ENCODE measurements around the gene DYNLRB2.

DNA sequence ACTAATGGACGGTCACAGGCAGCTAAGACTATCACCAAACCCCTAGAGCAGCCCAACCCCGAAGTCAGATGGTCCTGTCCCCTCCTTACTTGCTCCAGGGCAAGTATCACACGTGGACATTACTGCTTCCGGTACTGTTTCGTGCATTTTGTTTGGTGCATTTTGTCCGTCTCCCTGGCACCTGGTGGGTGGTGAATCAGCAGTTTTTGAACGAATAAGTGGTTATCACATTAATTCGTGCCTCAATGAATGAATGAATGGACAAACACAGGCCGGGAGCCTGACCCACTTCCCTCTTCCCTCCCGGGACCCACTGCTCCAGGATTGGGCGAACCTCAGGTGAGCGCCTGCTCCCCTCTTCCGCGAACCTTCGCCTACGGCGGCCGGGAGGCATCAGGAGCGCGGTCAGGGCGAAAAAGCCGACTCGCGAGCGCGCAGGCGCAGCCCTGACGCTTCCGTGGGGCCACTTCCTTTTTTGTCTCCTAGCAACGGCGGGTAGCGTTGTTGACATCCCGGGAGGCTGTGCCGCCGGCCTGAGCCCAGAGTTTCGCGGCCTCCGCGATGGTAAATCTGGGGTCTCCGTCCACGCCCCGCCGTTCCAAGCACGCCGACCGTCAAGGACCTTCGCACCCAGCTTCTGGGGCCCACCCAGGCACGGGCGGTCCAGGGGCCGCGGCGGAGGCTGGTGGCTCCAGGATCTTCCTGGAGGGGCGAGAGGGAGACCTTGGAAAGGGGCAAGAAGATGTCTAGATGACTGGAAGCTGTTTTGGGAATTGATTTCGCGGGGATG is at the start of gene DYNLRB2:
- TF ChIP-seq, protein P1, sequence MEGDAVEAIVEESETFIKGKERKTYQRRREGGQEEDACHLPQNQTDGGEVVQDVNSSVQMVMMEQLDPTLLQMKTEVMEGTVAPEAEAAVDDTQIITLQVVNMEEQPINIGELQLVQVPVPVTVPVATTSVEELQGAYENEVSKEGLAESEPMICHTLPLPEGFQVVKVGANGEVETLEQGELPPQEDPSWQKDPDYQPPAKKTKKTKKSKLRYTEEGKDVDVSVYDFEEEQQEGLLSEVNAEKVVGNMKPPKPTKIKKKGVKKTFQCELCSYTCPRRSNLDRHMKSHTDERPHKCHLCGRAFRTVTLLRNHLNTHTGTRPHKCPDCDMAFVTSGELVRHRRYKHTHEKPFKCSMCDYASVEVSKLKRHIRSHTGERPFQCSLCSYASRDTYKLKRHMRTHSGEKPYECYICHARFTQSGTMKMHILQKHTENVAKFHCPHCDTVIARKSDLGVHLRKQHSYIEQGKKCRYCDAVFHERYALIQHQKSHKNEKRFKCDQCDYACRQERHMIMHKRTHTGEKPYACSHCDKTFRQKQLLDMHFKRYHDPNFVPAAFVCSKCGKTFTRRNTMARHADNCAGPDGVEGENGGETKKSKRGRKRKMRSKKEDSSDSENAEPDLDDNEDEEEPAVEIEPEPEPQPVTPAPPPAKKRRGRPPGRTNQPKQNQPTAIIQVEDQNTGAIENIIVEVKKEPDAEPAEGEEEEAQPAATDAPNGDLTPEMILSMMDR (IDR thresholded peaks at IDR 0.05; ENCODE audit: poor library complexity, severe bottlenecking), result no peak
- TF ChIP-seq EP300 (conservative IDR thresholded peaks at IDR 0.05; ENCODE audit: poor library complexity, severe bottlenecking), result peak; percentile 65
- TF ChIP-seq POLR2AphosphoS5 (IDR thresholded peaks at IDR 0.05), result peak; percentile 68
- peak; percentile 37 for TF ChIP-seq SMC3 (conservative IDR thresholded peaks at IDR 0.05; ENCODE audit: poor library complexity)
- TF ChIP-seq RAD21 (conservative IDR thresholded peaks at IDR 0.05), result peak; percentile 33
- TF ChIP-seq EZH2 (IDR thresholded peaks at IDR 0.05; ENCODE audit: borderline replicate concordance, insufficient read depth, low read length, poor library complexity, severe bottlenecking), result no peak
- TF ChIP-seq, protein P2, sequence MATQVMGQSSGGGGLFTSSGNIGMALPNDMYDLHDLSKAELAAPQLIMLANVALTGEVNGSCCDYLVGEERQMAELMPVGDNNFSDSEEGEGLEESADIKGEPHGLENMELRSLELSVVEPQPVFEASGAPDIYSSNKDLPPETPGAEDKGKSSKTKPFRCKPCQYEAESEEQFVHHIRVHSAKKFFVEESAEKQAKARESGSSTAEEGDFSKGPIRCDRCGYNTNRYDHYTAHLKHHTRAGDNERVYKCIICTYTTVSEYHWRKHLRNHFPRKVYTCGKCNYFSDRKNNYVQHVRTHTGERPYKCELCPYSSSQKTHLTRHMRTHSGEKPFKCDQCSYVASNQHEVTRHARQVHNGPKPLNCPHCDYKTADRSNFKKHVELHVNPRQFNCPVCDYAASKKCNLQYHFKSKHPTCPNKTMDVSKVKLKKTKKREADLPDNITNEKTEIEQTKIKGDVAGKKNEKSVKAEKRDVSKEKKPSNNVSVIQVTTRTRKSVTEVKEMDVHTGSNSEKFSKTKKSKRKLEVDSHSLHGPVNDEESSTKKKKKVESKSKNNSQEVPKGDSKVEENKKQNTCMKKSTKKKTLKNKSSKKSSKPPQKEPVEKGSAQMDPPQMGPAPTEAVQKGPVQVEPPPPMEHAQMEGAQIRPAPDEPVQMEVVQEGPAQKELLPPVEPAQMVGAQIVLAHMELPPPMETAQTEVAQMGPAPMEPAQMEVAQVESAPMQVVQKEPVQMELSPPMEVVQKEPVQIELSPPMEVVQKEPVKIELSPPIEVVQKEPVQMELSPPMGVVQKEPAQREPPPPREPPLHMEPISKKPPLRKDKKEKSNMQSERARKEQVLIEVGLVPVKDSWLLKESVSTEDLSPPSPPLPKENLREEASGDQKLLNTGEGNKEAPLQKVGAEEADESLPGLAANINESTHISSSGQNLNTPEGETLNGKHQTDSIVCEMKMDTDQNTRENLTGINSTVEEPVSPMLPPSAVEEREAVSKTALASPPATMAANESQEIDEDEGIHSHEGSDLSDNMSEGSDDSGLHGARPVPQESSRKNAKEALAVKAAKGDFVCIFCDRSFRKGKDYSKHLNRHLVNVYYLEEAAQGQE (IDR thresholded peaks at IDR 0.05; ENCODE audit: borderline replicate concordance), result peak; percentile 29
- TF ChIP-seq TAF1 (IDR thresholded peaks at IDR 0.05; ENCODE audit: low read depth), result no peak
- peak; percentile 86 for TF ChIP-seq MXI1 (conservative IDR thresholded peaks at IDR 0.05; ENCODE audit: poor library complexity, severe bottlenecking)

Measured in neural cell (in vitro differentiated cells).